H1 (cell line): ENCODE data around the gene SEZ6L.

ENCODE experiments used
- EZH2 ChIP-seq: fragments of 200-600 bp; sonication (generic); IDR thresholded peaks from 2 replicates; pipeline ENCODE4 v1.7.1; 2012; ENCODE audit warnings: low read depth, mild to moderate bottlenecking, moderate library complexity, low read length, inconsistent platforms; ENCODE audit not compliant: severe bottlenecking
- GABPA ChIP-seq: IDR thresholded peaks from 2 replicates; pipeline ENCODE4 v1.6.1; 2011; ENCODE audit warnings: mild to moderate bottlenecking, low read length, moderate library complexity, borderline replicate concordance; ENCODE audit not compliant: insufficient read depth
- MAFK ChIP-seq: IDR thresholded peaks from 2 replicates; pipeline ENCODE4 v1.6.1; 2012; ENCODE audit warnings: low read depth, mild to moderate bottlenecking, improper control_type of control experiment, low read length
- POLR2A ChIP-seq, 2 experiments: IDR thresholded peaks; 1 replicate in 1 of 2; 2 replicates in 1 of 2; pipeline ENCODE4 v1.6.1; 2011; ENCODE audit warnings: low read depth in 2 of 2, low read length in 2 of 2, mild to moderate bottlenecking in 2 of 2; ENCODE audit errors: control extremely low read depth in 1 of 2
- SIRT6 ChIP-seq: IDR thresholded peaks from one replicate; pipeline ENCODE4 v1.7.1; 2012; ENCODE audit warnings: low read length, inconsistent platforms
- TF ChIP-seq, protein P1 (sequence below), 3 experiments: IDR thresholded peaks; 1 replicate in 2 of 3; 2 replicates in 1 of 3; pipeline versions ENCODE4 v1.5.1 to v1.6.1; 2011; ENCODE audit warnings: low read length in 3 of 3, mild to moderate bottlenecking in 3 of 3, inconsistent platforms in 2 of 3, low read depth in 1 of 3, moderate library complexity in 1 of 3; ENCODE audit not compliant: insufficient read depth in 1 of 3; ENCODE audit errors: control extremely low read depth in 1 of 3

DNA sequence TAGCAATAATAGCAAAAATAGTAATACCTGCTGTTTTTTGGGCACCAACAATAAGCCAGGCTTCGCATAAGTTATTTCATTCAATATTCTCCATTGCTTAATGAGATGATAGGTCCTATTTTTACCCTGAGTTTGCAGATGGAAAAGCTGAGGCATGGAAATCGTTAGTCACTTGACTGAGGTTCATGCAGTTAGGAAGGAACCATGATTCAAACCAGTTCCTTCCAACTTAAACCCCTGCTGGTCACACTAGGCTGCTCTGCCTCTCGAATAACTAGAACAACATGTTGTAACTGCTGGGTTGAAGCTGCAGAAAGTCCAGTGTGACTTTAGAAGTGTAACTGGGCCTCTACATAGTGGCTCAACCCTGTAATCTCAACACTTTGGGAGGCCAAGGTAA is 69.3 kb downstream of the SEZ6L start:
- TF ChIP-seq MAFK (no peak), POLR2A (IDR thresholded peaks at IDR 0.05; ENCODE audit: control extremely low read depth in 1 of 2, low read depth in 2 of 2, low read length in 2 of 2) (no peak), EZH2 (no peak), SIRT6 (no peak), GABPA (no peak)
- TF ChIP-seq, protein P1, sequence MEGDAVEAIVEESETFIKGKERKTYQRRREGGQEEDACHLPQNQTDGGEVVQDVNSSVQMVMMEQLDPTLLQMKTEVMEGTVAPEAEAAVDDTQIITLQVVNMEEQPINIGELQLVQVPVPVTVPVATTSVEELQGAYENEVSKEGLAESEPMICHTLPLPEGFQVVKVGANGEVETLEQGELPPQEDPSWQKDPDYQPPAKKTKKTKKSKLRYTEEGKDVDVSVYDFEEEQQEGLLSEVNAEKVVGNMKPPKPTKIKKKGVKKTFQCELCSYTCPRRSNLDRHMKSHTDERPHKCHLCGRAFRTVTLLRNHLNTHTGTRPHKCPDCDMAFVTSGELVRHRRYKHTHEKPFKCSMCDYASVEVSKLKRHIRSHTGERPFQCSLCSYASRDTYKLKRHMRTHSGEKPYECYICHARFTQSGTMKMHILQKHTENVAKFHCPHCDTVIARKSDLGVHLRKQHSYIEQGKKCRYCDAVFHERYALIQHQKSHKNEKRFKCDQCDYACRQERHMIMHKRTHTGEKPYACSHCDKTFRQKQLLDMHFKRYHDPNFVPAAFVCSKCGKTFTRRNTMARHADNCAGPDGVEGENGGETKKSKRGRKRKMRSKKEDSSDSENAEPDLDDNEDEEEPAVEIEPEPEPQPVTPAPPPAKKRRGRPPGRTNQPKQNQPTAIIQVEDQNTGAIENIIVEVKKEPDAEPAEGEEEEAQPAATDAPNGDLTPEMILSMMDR (IDR thresholded peaks at IDR 0.05; ENCODE audit: control extremely low read depth in 1 of 3, insufficient read depth in 1 of 3, low read depth in 1 of 3, low read length in 3 of 3) = no peak
